K562 (cell line): ENCODE results near the gene TMEM205. TPM values are rescaled to one million over a fixed set of nuclear protein-coding genes. Genes with fewer than 3 reads are reported as not detected.

Experiments used
- ATF6 ChIP-seq: sonication (generic); formaldehyde crosslinking; IDR thresholded peaks from 2 replicates; pipeline ENCODE4 v1.4.0; 2020; ENCODE audit warnings: mild to moderate bottlenecking, missing genetic modification reagents
- CREB3L1 ChIP-seq: fragments of 450-650 bp; IDR thresholded peaks from 2 replicates; pipeline ENCODE4 v1.6.1; 2014; ENCODE audit warnings: low read depth, mild to moderate bottlenecking, moderate library complexity, borderline replicate concordance
- IRF2 ChIP-seq: sonication (generic); formaldehyde crosslinking; IDR thresholded peaks from 2 replicates; pipeline ENCODE4 v1.8.1; 2022; ENCODE audit warnings: mild to moderate bottlenecking, missing genetic modification reagents
- MAX ChIP-seq: sonication (generic); formaldehyde crosslinking; IDR thresholded peaks from 2 replicates; pipeline ENCODE4 v1.9.0; 2022; ENCODE audit warnings: mild to moderate bottlenecking, missing genetic modification reagents
- NFXL1 ChIP-seq: fragments of 450-650 bp; formaldehyde crosslinking; IDR thresholded peaks from 2 replicates; pipeline ENCODE4 v1.4.0; 2021; ENCODE audit warnings: mild to moderate bottlenecking
- PHB ChIP-seq: fragments of 250-450 bp; sonication (Bioruptor Pico); IDR thresholded peaks from 2 replicates; pipeline ENCODE4 v1.5.0; 2021
- TFE3 ChIP-seq: fragments of 450-650 bp; formaldehyde crosslinking; IDR thresholded peaks from 2 replicates; pipeline ENCODE4 v1.4.0; 2020; ENCODE audit warnings: mild to moderate bottlenecking, mixed read lengths
- ZNF184 ChIP-seq: sonication (generic); formaldehyde crosslinking; IDR thresholded peaks from 2 replicates; pipeline ENCODE4 v1.5.0; 2020; ENCODE audit warnings: missing genetic modification reagents
- ZNF318 ChIP-seq, 2 experiments: fragments of 450-650 bp; IDR thresholded peaks; 2 replicates each; pipeline ENCODE4 v1.6.1; 2016; ENCODE audit warnings: mild to moderate bottlenecking in 2 of 2, borderline replicate concordance in 1 of 2, low read depth in 1 of 2, moderate library complexity in 1 of 2
- ZNF57 ChIP-seq: fragments of 450-650 bp; formaldehyde crosslinking; IDR thresholded peaks from 2 replicates; pipeline ENCODE4 v1.4.0; 2020; ENCODE audit warnings: mild to moderate bottlenecking, moderate library complexity
- ZNF644 ChIP-seq: fragments of 200-800 bp; sonication (Bioruptor generic); IDR thresholded peaks from 2 replicates; pipeline ENCODE4 v1.6.1; 2016; ENCODE audit warnings: low read depth, missing genetic modification characterization, missing compliant biosample characterization
- polyA plus RNA-seq, 8 experiments: library from polyadenylated mRNA; depleted of rRNA in 4 of 8; stranded (reverse) in 5 of 8; unstranded in 3 of 8; fragments of >200 nt; fragmentation: Nextera tagmentation in 2 of 8; fragmentation: Illumina TruSeq in 1 of 8; extraction: Ambion mirVana in 2 of 8; extraction: Trizol in 1 of 8; gene quantifications; 2 replicates each; pipeline versions ENCODE4 v1.2.1 to v1.2.3, GENCODE V29; 2011 to 2014; ENCODE audit warnings: inconsistent platforms in 1 of 8, missing spikeins in 1 of 8
- total RNA-seq, 7 experiments: library from RNA; depleted of rRNA in 6 of 7; stranded (reverse); fragments of >200 nt in 6 of 7; fragmentation: Illumina TruSeq in 2 of 7; extraction: Trizol in 2 of 7; gene quantifications; 2 replicates each; pipeline versions ENCODE4 v1.2.1 to v1.2.3, GENCODE V29; 2011 to 2021; ENCODE audit warnings: low replicate concordance in 1 of 7

TMEM205 gene
- total and polyA plus RNA-seq, 9 of the 15 experiments (the other 6 are each of a cell fraction or from before 2014, with no cell fraction given), result 21.3 to 81.5 (median 44.1) TPM

- TF ChIP-seq TFE3 (CRISPR knock-in tag), result no peak
- TF ChIP-seq ATF6 (CRISPR knock-in tag), result no peak; the same call in 1 of the 2 replicates
- TF ChIP-seq IRF2 (CRISPR knock-in tag), result no peak
- no peak; the same call in 1 of the 2 replicates for TF ChIP-seq ZNF644 (tag)
- peak; percentile 86 for TF ChIP-seq MAX (CRISPR knock-in tag)
- no peak for TF ChIP-seq NFXL1 (CRISPR knock-in tag)
- peak; percentile 71; the same call in 1 of the 2 replicates for TF ChIP-seq CREB3L1
- TF ChIP-seq ZNF57, result peak; percentile 79; the same call in 1 of the 2 replicates
- no peak for TF ChIP-seq PHB (CRISPR knock-in tag)
- TF ChIP-seq ZNF184 (CRISPR knock-in tag), result no peak
- no peak for TF ChIP-seq ZNF318 (IDR thresholded peaks at IDR 0.05; ENCODE audit: borderline replicate concordance in 1 of 2, low read depth in 1 of 2)
Observed at GRCh38 chr19:11374433-11375142, 28.5 kb upstream of the TMEM205 start, which contains the start of gene SWSAP1 (continued).
